Measurements from ENCODE around the gene GPRIN1.
A peak's percentile ranks its signal among the peaks of the same experiment; 100 is the strongest.
"Not testable (repeated sequence)": the region's sequence is repeated elsewhere in the genome, so short reads cannot be mapped to it uniquely, and the experiment has no call there.

Gene GPRIN1

DNA sequence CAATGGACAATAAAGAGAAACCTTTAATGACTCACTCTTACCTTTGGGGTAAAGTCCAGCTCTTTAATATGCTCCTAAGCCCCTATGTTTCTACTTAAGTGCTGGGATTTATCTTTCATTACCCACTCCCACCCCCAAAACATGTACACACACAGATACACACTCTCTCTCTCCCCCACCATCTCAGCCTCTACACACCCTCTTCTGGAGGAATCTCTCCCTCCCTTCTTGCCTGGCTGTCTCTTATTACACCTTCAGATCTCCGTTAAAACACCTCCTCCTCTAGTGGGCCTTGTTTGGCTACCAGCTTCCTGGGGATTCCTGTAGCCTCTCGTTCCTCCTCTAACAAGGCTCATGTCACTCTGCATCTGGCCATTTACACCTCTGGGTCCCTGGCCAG is 6.9 kb downstream of the GPRIN1 start:
- no peak overlapping the region for H3K4me3 ChIP-seq (ENCODE audit: low read depth, low read length)
- DNase-seq (ENCODE audit: low read depth) = no peak

DNA sequence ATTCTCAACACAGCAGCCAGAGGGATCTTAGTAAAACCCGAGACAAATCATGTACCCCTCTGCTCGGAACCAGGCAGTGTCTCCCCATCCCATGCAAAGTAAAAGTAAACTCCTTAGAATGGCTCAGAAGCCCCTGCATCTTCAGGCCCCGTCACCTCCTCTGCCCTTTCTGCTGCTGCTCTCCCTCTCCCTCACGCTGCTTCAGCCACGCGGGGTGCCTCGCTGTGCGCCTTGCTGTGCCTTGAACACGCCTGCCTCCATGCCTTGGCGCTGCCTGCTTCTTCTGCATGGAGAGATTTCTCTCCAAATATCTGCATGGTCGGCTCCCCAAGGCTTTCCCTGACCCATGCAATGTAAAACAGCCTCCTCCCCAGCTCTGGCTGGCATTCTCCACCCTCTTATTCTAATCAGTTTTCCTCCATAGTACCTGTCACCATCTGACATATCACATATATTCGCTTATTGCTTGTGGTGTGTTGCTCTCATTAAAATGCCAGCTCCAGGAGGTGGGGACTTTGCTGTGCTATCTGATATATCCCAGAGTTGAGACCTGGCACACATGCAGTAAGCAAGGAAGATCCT is 8.0 kb downstream of the GPRIN1 start:
- DNase-seq (ENCODE audit: low read depth) = no peak
- no peak overlapping the region for H3K4me3 ChIP-seq (ENCODE audit: low read depth, low read length)

DNA sequence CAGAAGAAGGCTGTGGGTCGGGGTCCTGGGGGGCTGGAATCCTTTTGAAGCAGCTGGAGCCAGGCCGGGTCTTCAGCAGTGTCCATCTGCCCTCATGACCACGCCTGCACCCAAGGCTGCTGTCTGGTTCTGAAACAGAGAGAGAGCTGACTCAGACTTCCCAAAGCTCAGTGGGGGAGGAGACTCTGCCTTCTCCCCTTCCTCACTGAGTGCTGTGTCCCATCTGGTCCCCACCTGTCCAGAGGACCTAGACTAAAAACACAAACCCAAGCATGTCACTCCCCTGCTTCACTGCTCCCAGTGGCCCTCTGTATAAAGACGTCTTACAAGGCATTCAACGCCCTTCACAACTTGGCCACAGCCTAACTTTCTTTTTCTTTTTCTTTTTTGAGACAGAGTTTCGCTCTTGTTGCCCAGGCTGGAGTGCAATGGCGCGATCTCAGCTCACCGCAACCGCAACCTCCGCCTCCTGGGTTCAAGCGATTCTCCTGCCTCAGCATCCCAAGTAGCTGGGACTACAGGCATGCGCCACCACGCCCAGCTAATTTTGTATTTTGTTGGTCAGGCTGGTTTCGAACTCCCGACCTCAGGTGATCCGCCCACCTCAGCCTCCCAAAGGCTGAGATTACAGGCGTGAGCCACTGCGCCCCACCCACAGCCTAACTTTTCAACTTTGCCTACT is 10.1 kb downstream of the GPRIN1 start:
- not testable (repeated sequence) for DNase-seq (ENCODE audit: low read depth); H3K4me3 ChIP-seq (ENCODE audit: low read depth, low read length)

DNA sequence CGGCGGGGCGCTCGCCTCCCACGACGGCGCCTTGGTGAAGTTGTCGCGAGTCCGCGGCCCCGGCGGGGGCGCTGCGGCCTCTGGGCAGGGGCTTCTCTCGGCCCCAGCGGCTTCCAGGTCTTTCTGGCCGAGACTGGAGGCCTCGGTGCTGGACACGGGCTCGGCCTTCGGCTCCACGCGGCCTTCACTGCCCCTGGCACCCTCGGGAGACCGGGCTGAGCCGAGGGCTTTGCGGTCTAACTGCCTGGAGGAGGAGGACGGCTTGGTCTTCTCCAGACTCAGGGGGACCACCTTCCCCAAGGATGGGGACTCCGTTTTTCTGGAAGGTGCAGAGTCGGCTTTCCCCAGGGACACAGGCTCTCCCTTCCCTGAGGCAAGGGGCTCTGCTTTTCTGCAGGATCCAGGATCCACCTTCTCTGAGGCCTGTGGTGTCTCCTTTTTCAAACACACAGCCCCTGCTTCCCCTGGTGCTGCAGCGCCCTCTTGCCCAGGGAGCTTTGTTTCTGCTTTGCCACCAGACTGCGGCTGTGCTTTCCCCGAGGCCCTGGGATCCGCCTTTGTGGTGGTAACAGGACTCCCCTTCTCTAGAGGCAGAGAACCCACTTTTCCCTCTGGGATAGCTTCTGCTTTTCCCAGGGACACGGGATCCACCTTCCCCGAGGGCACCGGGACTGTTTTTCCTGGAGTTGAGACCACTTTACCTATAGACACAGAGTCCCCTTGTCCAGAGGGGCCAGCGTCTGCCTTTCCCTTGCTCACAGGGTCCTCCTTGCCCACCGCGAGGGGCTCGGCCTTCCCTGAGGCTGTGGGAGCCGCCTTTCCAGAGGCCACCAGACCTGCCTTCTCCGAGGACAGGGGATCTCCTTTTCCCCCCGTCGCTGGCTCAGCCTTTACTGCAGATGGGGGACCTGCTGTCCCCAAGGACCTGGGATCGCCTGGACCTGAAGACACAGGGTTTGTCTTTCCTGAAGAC is 12.3 kb downstream of the GPRIN1 start:
- no peak overlapping the region for H3K4me3 ChIP-seq (ENCODE audit: low read depth, low read length)
- no peak for DNase-seq (ENCODE audit: low read depth)

DNA sequence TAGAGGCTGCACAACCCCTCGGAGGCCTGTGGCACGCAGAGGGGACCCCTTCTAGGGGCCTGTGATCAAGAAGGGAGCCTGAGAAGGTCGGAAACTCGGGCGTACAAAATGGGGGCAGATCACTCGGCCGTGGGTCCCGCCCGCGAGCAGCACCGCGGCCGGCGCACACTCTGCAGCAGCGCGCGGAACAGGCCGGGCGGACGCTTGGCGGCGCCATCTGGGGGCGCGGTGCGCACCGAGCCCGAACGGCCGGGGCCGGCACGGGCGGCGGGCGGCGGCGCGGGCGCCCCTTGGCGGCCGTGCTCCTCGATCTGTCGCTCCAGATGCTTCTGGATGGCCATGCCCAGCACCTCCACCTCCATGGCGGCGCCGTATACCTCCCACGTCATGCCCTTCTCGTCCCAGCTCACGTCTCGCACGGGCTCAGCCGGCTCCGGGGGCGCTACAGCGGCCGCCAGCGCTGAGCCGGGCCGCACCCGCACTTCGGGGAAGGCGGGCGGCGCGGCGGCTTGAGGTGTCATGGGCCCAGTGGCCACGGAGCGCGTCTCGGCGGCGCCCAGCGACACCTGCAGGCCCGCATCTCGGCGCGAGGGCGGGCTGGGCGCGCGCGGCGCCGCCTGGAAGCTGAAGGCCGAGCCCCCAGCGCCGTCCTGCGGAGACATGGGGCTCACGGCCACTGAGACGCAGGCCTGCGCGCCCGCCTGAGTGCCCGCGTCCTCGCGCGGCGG is 13.1 kb downstream of the GPRIN1 start:
- no peak for DNase-seq (ENCODE audit: low read depth)
- peak overlapping the region; percentile 21 for H3K4me3 ChIP-seq (ENCODE audit: low read depth, low read length)

DNA sequence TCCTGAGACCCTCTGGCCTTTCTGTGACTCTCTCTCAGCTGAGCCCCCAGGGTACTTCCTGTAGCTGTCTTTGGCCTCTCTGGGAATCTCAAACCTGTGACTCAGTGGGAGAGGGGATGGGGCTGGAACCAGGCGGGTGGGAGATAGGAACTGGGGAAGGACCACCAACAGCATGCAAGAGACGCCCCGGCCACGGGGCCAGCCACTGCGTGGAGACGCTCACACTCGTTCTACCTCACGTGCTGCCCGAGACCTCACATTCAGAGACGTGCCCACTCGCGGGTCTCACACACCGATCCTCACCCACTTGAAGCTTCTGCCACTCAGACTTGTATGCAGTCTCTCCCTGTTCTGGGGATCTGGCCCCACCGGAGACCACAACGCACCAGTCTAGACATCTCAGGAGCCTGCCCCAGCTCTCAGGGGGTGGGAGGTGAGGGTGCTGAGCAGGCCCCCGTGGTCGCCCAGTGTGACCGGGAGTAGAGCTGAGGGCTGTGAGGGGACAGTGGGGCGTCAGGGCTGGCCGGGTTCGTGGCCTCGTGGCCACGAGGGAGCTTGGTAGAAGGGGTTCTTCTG is 13.8 kb downstream of the GPRIN1 start:
- H3K4me3 ChIP-seq (ENCODE audit: low read depth, low read length) = no peak overlapping the region
- DNase-seq (ENCODE audit: low read depth) = no peak

DNA sequence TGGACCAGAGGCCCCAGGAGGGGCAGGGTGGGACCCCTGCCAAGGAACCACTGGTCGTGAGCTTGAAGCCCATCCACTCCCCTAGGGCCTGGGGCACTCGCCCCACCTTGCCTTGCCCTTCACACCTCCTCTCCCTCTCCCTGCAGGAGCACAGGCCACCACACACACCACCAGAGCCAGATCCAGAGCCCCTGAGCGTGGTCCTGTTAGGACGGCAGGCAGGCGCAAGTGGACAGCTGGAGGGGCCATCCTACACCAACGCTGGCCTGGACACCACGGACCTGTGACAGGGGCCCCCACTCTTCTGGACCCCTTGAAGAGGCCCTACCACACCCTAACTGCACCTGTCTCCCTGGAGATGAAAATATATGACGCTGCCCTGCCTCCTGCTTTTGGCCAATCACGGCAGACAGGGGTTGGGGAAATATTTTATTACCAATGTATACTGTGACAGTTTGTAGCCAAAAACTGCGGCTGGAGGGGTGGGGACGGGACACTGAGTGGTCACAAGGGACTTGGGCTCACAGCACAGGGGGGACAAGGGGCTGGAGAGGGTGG is 14.5 kb downstream of the GPRIN1 start:
- DNase-seq (ENCODE audit: low read depth) = no peak
- H3K4me3 ChIP-seq (ENCODE audit: low read depth, low read length) = no peak overlapping the region

DNA sequence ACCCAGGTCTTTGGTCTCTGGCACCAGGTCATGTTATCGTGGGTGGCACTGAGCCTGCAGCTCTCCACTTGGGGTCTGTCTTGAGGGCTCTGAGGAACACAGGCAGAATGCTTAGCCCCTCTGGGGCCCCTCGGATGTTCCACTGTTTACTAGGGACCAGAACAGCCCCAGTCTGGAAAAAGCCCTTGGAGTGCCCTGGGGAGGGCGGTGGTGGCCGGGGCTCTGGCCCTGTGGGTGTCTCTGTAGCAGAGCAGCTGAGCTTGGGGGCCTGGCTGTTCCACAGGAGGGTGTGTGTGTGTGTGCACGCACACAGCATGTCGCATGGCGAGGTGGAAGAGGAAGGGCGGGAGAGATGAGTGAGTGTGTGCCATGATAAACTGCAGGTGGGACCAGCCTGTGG is 15.4 kb downstream of the GPRIN1 start:
- DNase-seq (ENCODE audit: low read depth) = no peak
- no peak overlapping the region for H3K4me3 ChIP-seq (ENCODE audit: low read depth, low read length)

DNA sequence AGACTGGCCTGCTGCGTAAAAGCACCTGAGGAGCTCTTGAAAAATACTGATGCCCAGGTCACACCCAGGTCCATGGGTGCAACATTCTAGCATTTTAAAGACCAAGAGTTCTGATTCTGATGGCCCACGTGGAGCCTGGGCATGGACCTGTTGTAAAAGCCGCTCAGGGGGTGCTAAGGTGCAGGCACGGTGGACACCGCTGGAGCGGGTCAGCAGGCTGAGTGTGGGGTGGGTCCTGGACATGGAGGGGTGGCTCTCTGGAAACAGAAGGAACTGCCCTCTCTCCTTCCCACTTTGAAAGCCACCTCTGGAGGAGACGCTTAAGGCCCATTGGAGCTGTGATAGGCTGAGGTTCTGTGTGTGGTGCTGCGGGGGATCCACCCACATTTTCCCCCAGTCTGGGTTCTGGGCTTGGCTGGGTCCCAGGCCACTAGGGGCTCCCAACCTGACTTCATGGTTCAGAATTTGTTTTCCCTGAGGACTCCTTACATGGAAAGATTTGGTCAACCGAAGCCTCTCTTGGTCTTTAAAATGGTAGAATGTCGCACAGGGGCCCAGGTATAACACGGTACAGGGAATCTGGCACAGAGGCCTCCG is 16.6 kb downstream of the GPRIN1 start:
- DNase-seq (ENCODE audit: low read depth) = no peak

DNA sequence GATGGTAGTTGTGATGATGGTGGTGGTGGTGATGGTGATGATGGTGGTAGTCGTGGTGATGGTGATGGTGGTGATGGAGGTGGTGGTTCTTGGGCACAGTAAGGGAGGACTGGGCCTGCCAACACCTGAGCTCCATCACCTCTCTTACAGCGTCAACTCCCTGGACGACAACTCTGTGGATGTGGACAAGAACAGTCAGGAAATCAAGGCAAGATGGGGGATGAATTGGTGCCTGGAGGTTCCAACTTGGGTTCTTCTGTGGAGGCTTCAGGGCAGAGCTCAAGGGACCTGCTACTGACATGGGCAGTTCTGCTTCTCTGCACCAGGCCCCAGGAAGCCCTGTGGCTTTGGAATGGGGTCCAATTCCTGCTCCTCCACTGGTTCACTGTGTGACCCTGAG is 17.4 kb downstream of the GPRIN1 start:
- no peak for DNase-seq (ENCODE audit: low read depth)
- H3K4me3 ChIP-seq (ENCODE audit: low read depth, low read length) = no peak overlapping the region

More for the DNA sequence above, 16.6 kb downstream of the GPRIN1 start:
- H3K4me3 ChIP-seq (ENCODE audit: low read depth, low read length) = no peak overlapping the region

DNA sequence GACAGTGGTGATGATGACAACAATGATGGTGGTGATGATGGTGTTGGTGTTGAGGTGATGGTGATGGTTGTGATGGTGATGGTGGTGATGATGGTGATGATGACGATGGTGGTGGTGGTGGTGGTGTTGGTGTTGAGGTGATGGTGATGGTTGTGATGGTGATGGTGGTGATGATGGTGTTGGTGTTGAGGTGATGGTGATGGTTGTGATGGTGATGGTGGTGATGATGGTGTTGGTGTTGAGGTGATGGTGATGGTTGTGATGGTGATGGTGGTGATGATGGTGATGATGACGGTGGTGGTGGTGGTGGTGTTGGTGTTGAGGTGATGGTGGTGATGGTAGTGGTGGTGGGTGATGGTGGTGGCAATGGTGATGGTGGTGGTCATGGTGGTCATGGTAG is 18.3 kb downstream of the GPRIN1 start:
- H3K4me3 ChIP-seq (ENCODE audit: low read depth, low read length) = not testable (repeated sequence)

DNA sequence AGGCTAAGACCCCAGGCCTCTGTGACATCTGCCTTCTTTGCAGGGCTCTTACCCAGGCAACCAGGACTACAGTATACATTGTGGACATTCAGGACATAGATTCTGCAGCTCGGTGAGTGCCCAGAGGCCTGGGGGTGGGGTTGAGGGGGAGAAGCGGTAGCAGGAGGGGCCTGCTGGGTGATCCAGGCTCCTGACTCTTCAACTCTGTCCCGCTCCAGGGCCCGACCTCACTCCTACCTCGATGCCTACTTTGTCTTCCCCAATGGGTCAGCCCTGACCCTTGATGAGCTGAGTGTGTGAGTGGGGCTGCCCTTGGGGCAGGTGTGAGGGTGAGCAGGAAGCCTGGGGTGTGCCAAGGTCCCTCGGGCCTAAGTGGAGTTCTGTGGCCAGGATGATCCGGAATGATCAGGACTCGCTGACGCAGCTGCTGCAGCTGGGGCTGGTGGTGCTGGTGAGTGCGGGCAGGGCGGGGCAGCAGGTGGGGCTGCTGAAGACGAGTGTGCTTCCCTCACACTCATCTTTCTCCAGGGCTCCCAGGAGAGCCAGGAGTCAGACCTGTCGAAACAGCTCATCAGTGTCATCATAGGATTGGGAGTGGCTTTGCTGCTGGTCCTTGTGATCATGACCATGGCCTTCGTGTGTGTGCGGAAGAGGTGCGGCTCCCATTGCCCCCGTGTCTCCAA is 19.8 kb downstream of the GPRIN1 start:
- H3K4me3 ChIP-seq (ENCODE audit: low read depth, low read length) = no peak overlapping the region
- DNase-seq (ENCODE audit: low read depth) = no peak

More for the DNA sequence above, 18.3 kb downstream of the GPRIN1 start:
- not testable (repeated sequence) for DNase-seq (ENCODE audit: low read depth)

DNA sequence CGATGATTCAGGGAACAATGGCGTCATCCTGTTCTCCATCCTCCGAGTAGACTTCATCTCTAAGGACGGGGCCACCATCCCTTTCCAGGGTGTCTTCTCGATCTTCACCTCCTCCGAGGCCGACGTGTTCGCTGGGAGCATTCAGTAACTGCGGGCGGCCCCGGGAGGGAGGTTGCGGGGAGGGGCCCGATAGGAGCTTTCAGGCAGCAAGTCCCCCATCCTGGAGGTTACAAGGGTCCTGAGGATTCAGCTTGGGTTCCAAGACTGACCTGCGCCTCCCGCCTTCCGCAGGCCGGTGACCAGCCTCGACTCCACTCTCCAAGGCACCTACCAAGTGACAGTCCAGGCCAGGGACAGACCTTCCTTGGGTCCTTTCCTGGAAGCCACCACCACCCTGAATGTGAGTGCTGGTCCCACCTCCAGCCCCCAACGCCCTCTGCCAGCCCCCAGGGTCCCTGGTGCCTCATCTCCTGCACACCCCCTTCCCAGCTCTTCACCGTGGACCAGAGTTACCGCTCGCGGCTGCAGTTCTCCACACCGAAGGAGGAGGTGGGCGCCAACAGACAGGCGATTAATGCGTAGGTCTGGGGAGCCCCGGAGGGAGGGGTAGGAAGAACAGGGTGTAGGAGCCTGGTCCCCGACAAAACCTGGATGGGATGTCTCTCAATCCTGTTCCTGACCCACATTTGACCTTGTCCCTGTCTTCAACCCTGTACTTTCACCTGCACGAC is 20.8 kb downstream of the GPRIN1 start:
- no peak for DNase-seq (ENCODE audit: low read depth)
- H3K4me3 ChIP-seq (ENCODE audit: low read depth, low read length) = no peak overlapping the region

DNA sequence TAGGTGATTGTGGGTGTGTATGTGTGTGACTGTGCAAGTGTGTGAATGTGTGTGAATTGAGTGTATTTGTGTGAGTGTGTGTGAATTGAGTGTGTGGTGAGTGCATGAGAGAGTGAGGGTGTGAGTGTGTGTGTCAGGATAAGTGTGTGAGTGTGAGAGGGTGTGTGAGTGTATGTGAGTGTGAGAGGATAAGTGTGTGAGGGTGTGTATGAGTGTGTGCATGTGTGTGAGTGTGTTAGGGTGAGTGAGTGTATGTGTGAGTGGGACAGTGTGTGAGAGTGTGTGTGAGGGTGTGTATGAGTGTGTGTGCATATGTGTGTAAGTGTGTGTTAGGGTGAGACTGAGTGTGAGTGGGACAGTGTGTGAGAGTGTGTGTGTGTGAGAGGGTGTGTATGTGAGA is 21.7 kb downstream of the GPRIN1 start:
- DNase-seq (ENCODE audit: low read depth) = no peak
- no peak overlapping the region for H3K4me3 ChIP-seq (ENCODE audit: low read depth, low read length)

DNA sequence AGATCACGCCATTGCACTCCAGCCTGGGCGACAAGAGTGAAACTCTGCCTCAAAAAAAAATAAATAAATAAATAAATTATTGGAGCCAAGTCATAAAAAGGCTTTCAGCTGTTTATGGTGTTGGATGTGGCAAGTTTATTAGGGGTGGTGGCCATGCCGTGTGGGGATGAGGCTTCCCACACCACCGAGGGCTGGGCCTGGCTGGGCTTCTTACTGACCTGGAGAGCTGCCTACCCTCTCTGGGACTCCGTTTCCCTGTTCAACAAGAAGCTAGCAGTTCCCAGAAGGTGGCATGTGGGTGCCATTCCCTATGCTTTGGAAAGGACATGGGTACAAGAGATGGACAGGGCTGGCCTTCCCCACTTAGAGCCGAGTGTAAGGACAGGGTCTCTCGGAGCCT is 22.6 kb downstream of the GPRIN1 start:
- no peak overlapping the region for H3K4me3 ChIP-seq (ENCODE audit: low read depth, low read length)
- no peak for DNase-seq (ENCODE audit: low read depth)

DNA sequence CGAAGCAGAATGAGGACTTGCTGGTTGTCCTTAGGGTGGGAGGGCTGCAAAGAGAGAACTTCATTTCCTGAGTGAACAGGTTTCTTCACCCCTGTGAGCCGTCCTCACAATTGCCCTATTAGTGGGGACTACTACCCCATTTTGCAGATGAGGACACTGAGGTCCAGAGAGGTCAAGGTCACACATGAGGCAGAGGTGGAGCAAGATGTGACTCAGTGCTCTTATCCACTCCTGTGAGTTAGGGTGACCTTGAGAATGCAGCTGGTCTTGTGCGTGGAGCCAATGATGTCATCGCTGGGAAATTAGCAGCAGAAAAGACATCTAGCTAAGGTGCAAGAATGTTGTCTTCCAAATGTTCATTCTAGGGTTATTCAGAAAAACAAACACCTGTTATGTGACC is 26.9 kb downstream of the GPRIN1 start:
- no peak for DNase-seq (ENCODE audit: low read depth)
- H3K4me3 ChIP-seq (ENCODE audit: low read depth, low read length) = no peak overlapping the region

DNA sequence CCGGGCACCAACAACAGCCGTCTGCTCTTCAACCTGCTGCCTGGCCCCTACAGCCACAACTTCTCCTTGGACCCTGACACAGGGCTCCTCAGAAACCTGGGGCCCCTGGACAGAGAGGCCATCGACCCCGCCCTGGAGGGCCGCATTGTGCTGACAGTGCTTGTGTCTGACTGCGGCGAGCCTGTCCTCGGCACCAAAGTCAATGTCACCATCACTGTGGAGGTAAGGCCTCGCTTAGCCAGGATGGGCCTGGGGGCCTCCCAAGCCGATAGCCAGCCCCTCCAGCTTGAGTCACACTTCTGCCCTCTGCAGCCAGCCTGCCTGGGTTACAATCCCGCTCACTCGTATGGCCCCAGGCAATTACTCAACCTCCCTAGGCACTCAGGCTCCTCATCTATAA is 28.6 kb downstream of the GPRIN1 start:
- DNase-seq (ENCODE audit: low read depth) = no peak
- H3K4me3 ChIP-seq (ENCODE audit: low read depth, low read length) = no peak overlapping the region

DNA sequence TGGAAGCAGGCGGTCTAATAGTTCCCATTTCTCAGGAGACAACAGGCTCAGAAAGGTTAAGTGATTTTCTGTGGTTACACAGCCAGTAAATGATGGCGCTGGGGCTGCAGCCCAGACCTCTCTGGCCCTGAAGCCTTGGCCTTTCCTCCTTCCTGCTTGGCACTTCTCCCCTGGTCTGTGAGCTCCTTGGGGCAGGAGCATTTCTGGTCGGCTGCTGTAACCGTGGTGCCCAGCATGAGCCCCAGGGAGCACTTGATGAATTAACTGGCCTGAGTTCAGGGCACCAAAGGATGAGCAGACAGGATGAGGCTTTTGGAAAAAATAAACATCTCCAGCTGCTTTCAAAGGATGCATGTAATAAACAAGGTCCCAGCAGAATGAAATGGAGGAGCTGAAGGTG is 30.6 kb downstream of the GPRIN1 start:
- no peak for DNase-seq (ENCODE audit: low read depth)
- H3K4me3 ChIP-seq (ENCODE audit: low read depth, low read length) = no peak overlapping the region
